Adipocyte (in vitro differentiated cells): ENCODE measurements around the gene ZNF197.

Experiments used
- DNase-seq: peaks from one replicate; pipeline ENCODE4 v3.0.0-alpha.2; 2015; ENCODE audit warnings: low read depth
- H3K27me3 ChIP-seq: replicated peaks from 2 replicates; pipeline ENCODE4 v1.7.0; 2013; ENCODE audit warnings: mild to moderate bottlenecking, low read length, moderate library complexity; ENCODE audit not compliant: control insufficient read depth, insufficient read depth
- H3K36me3 ChIP-seq: 2 replicates; pipeline ENCODE4 v1.7.0; 2013; ENCODE audit warnings: low read length, mild to moderate bottlenecking, moderate library complexity; ENCODE audit not compliant: control insufficient read depth, insufficient read depth, severe bottlenecking
- H3K4me1 ChIP-seq: 2 replicates; pipeline ENCODE4 v1.7.0; 2013; ENCODE audit warnings: mild to moderate bottlenecking, low read length, moderate library complexity; ENCODE audit not compliant: control insufficient read depth, insufficient read depth
- H3K4me3 ChIP-seq: 2 replicates; pipeline ENCODE4 v1.7.0; 2013; ENCODE audit warnings: mild to moderate bottlenecking, low read length, moderate library complexity
- H3K9ac ChIP-seq: 2 replicates; pipeline ENCODE4 v1.7.0; 2013; ENCODE audit warnings: mild to moderate bottlenecking, low read length, moderate library complexity
- H3K9me3 ChIP-seq: 2 replicates; pipeline ENCODE4 v1.7.0; 2013; ENCODE audit warnings: mild to moderate bottlenecking, low read length, moderate library complexity; ENCODE audit not compliant: control insufficient read depth

Gene ZNF197

DNA sequence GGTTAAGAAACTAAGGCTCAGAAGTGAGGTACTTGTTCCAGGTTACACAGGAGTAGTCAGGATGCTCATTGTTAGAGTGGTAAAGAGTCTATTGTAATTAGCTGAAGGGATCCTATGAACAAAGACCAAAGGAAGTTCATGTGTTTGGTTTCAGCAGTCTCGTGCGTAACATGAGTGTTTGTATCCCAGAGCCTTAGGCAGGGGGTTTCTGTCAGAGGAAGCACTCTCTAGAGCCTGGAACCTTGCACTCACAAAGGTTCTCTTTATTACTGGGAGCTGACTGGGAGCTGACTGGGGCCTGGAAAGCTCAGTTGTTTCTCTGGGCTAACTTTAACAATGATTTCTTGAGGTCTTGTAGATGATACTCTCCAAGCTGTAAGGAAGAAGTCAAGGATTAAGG lies 3.9 kb downstream of the ZNF197 start:
- Histone ChIP-seq H3K4me3 (no peak overlapping the region), H3K27me3 (no peaks in the 10 kb centered on the region), H3K9me3 (no peaks in the 10 kb centered on the region), H3K36me3 (peaks cover 46% of the 10 kb centered on the region), H3K9ac (no peak overlapping the region), H3K4me1 (peaks cover 24% of the 10 kb centered on the region)
- no peak for DNase-seq

DNA sequence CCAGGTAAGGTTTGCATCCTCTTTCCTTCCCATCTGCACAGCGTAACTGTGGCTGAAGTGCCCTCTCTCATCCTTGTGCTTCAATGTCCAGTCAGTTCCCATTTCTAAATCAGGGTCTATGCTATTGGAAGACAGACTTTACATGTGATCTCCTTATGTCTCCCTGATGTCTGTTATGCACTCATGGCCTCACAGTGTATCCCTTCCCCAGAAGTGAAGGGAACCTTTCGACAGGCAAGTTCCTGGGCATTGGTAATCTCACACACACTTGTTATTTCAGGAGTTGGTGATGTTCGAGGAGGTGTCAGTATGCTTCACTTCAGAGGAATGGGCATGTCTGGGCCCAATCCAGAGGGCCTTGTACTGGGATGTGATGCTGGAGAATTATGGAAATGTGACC lies 7.4 kb downstream of the ZNF197 start:
- Histone ChIP-seq H3K4me3 (no peak overlapping the region), H3K36me3 (peaks cover 76% of the 10 kb centered on the region), H3K27me3 (no peaks in the 10 kb centered on the region), H3K9me3 (no peaks in the 10 kb centered on the region), H3K4me1 (peaks cover 3% of the 10 kb centered on the region), H3K9ac (no peak overlapping the region)
- no peak for DNase-seq

DNA sequence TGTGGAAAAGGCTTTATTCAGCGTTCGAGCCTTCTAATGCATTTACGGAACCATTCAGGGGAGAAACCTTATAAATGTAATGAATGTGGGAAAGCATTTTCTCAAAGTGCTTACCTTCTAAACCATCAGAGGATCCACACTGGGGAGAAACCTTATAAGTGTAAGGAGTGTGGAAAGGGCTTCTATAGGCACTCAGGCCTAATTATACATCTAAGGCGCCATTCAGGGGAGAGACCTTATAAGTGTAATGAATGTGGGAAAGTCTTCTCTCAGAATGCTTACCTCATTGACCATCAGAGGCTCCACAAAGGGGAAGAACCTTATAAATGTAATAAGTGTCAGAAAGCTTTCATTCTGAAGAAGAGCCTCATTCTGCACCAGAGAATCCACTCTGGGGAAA lies 17.5 kb downstream of the ZNF197 start:
- H3K4me1 ChIP-seq = no peaks in the 10 kb centered on the region
- peaks cover 65% of the 10 kb centered on the region for H3K36me3 ChIP-seq
- H3K27me3 ChIP-seq = no peaks in the 10 kb centered on the region
- peak overlapping the region; percentile 67 for H3K4me3 ChIP-seq
- peaks cover 51% of the 10 kb centered on the region for H3K9me3 ChIP-seq
- DNase-seq = no peak
- no peak overlapping the region for H3K9ac ChIP-seq

DNA sequence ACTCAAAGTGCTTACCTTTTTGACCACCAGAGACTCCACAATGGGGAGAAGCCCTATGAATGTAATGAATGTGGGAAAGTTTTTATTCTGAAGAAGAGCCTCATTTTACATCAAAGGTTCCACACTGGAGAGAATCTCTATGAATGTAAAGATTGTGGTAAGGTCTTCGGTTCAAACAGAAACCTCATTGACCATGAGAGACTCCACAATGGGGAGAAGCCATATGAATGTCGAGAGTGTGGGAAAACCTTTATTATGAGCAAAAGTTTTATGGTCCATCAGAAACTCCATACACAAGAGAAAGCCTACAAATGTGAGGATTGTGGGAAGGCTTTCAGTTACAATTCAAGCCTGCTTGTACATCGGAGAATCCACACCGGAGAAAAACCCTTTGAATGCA lies 18.2 kb downstream of the ZNF197 start:
- peaks cover under 1% of the 10 kb centered on the region for H3K4me1 ChIP-seq
- H3K9me3 ChIP-seq = peaks cover 50% of the 10 kb centered on the region
- no peak overlapping the region for H3K9ac ChIP-seq

DNA sequence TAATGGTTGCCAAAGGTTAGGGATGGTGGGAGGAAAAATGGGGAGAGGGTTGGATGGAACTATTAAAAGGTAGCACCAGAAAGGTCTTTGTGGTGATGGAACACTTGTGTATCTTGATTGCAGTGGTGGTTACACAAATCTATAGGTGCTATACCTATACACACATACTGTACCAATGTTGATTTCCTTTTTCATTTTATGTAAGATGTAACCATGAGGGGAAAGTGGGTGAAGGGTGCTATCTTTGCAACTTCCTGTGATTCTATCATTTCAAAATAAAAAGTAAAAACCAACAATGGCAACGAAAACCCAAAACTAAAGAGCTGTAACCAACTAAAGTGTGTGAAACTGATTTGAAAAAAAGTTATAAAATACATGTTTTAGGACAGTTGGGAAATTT lies 22.9 kb downstream of the ZNF197 start:
- Histone ChIP-seq H3K9me3 (peaks cover 19% of the 10 kb centered on the region), H3K36me3 (peaks cover 32% of the 10 kb centered on the region), H3K4me3 (peak overlapping the region; percentile 97), H3K4me1 (peaks cover 17% of the 10 kb centered on the region), H3K9ac (no peak overlapping the region), H3K27me3 (no peaks in the 10 kb centered on the region)
- DNase-seq = no peak

More for the DNA sequence above, 18.2 kb downstream of the ZNF197 start:
- no peak for DNase-seq
- Histone ChIP-seq H3K36me3 (peaks cover 59% of the 10 kb centered on the region), H3K4me3 (peak overlapping the region; percentile 67), H3K27me3 (no peaks in the 10 kb centered on the region)

DNA sequence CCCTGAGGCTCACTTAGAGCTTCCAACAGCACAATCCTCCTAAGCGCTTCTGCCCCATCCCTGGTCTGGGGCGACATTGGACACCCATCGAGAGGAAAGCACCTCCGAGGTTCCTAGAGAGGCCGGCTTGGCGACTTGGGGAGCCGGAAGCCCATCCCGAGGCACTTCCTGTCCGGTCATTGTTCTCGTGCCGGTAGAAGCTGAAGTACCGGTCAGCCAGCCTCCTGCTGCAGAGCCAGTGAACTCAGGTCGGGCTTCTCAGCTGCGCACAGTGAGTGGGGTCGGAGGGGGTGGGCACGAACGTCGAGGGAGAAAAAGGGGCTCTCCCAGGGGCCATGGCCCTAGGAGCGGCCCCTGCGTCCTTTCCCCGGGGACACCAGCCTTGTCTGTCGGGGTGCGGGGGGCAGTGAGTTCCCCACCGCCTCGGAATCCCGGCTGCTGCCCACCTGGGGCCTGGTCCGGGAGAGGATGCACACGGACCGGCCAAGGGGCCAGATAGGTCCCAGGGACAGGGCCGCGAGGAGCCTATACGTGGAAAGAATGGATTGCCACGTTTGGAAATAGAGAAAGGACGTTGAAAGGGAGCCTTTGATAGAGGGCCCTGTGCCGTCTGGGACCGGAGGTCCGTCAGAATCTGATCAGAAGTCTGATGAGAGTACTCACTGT lies 23.9 kb downstream of the ZNF197 start, which contains the start of gene ZNF35:
TSS of gene ZNF35 (plus strand) at position 169 of the 666 bp plus-strand sequence. CDS start 2,336 bp downstream, outside the sequence.
- Histone ChIP-seq H3K4me1 (peaks cover 17% of the 10 kb centered on the region), H3K4me3 (peak within 1 kb of the TSS; percentile 97), H3K9ac (peak within 1 kb of the TSS; percentile 97), H3K27me3 (no peaks in the 10 kb centered on the region), H3K9me3 (peaks cover 10% of the 10 kb centered on the region), H3K36me3 (peaks cover 32% of the 10 kb centered on the region)
- peak; percentile 94 for DNase-seq

DNA sequence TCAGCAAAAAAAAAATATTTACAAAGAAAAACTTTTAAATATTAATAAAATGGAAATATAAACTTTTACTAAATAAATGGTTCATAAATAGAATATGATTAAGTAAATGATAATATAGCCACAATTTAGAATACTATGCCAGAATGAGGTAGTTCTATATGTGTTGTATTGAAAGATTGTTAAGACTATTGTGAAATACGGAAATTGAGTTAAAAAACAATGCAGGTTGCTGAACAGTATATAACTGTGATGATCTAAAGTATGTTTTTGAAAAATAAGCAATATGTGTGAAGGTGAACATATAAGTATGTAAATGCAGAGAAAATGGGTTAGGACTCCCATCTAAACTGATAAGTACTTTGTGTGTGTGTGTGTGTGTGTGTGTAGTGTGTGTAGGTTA lies 24.9 kb downstream of the ZNF197 start:
- H3K4me3 ChIP-seq = peak overlapping the region; percentile 97
- H3K9ac ChIP-seq = no peak overlapping the region
- no peak for DNase-seq
- peaks cover 38% of the 10 kb centered on the region for H3K36me3 ChIP-seq
- no peaks in the 10 kb centered on the region for H3K27me3 ChIP-seq
- H3K4me1 ChIP-seq = peaks cover 17% of the 10 kb centered on the region
- no peaks in the 10 kb centered on the region for H3K9me3 ChIP-seq

DNA sequence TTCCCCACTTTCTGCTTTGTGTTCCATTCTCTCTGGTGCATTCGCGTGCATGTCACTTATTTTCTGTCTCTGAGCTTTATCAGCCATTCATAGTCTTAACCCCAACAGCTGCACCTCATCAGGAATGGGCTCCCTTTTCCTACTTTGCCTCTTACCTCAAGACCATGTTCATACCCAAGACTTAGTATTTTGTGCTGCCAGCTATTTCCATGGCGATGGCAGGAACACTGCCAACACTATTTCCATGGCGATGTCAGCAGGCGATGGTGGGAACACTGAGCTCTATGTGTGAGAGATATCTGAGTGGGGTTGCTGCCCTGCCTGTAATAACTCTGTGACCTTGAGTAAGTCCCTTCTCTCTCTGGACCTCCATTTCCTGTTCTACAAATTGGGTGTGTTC lies 29.2 kb downstream of the ZNF197 start:
- peaks cover 78% of the 10 kb centered on the region for H3K36me3 ChIP-seq
- no peak for DNase-seq
- H3K27me3 ChIP-seq = no peaks in the 10 kb centered on the region
- H3K9me3 ChIP-seq = peaks cover 15% of the 10 kb centered on the region
- H3K4me3 ChIP-seq = no peak overlapping the region
- no peak overlapping the region for H3K9ac ChIP-seq
- peaks cover 13% of the 10 kb centered on the region for H3K4me1 ChIP-seq

DNA sequence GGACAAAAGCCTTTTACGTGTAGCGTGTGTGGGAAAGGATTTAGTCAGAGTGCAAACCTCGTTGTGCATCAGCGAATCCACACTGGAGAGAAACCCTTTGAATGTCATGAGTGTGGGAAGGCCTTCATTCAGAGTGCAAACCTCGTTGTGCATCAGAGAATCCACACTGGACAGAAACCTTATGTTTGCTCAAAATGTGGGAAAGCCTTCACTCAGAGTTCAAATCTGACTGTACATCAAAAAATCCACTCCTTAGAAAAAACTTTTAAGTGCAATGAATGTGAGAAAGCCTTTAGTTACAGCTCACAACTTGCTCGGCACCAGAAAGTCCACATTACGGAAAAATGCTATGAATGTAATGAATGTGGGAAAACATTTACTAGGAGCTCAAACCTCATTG lies 34.2 kb downstream of the ZNF197 start:
- Histone ChIP-seq H3K27me3 (no peaks in the 10 kb centered on the region), H3K36me3 (peaks cover 77% of the 10 kb centered on the region), H3K9ac (no peak overlapping the region), H3K4me3 (peak overlapping the region; percentile 46), H3K4me1 (no peaks in the 10 kb centered on the region), H3K9me3 (peaks cover 39% of the 10 kb centered on the region)
- no peak for DNase-seq

DNA sequence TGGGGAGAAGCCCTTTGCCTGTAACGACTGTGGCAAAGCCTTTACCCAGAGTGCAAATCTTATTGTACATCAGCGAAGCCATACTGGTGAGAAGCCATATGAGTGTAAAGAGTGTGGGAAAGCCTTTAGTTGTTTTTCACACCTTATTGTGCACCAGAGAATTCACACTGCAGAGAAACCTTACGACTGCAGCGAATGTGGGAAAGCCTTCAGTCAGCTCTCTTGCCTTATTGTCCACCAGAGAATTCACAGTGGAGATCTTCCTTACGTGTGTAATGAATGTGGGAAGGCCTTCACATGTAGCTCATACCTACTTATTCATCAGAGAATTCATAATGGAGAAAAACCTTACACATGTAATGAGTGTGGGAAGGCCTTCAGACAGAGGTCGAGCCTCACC lies 34.6 kb downstream of the ZNF197 start:
- H3K4me3 ChIP-seq = peak overlapping the region; percentile 46
- H3K9me3 ChIP-seq = peaks cover 39% of the 10 kb centered on the region
- H3K4me1 ChIP-seq = no peaks in the 10 kb centered on the region
- DNase-seq = no peak
- peaks cover 72% of the 10 kb centered on the region for H3K36me3 ChIP-seq
- no peaks in the 10 kb centered on the region for H3K27me3 ChIP-seq
- H3K9ac ChIP-seq = no peak overlapping the region

DNA sequence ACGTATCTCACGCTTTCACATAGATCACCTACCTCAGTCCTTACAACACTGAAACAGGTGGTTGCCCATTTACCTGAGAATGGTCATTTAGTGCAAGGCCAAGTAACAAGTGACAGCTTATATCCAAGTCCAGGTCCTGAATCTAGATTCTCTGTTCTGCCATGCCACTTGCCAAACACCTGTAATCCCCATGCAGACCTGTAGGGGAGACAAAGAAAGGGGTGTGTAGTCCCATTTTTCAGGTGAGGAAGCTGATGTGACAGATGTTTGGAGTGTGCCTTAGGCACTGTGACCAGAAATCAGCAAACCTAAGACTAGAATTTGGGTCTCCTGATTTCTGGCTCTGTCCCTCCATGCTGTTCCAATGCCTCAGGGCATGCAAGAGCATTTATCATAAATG lies 36.4 kb downstream of the ZNF197 start:
- Histone ChIP-seq H3K9ac (no peak overlapping the region), H3K4me3 (no peak overlapping the region), H3K27me3 (no peaks in the 10 kb centered on the region), H3K9me3 (peaks cover 39% of the 10 kb centered on the region), H3K36me3 (peaks cover 58% of the 10 kb centered on the region), H3K4me1 (no peaks in the 10 kb centered on the region)
- no peak for DNase-seq

DNA sequence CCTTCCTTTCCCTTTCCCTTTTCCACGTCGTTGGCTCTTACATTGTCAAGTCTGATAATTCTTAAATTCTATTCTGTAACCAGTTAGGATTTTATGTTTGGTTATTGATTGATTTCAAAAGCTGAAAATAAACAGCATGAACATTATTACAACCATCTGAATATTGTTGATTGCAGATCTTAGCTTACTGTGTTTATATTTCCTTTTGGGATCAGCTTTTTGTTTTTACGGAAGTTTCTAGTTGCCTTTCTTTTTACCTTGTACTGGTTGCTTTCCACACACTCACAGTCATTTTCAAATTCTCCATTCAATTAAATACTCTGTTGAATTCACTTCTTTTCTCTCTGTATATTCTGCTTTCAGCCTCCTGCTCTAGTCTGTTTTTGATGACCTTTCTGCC lies 40.3 kb downstream of the ZNF197 start:
- H3K9me3 ChIP-seq = peaks cover 12% of the 10 kb centered on the region
- no peaks in the 10 kb centered on the region for H3K27me3 ChIP-seq
- no peaks in the 10 kb centered on the region for H3K4me1 ChIP-seq
- no peak overlapping the region for H3K4me3 ChIP-seq
- H3K9ac ChIP-seq = no peak overlapping the region
- H3K36me3 ChIP-seq = peaks cover 19% of the 10 kb centered on the region
- no peak for DNase-seq
